Breast epithelium (tissue), 4 donors: Measurements from ENCODE around the gene IL25. TPM values are rescaled to one million over a fixed set of nuclear protein-coding genes. Genes with fewer than 3 reads are reported as not detected.
"Not testable (repeated sequence)": the region's sequence is repeated elsewhere in the genome, so short reads cannot be mapped to it uniquely, and the experiment has no call there.

Source experiments
- DNase-seq, 2 donors: peaks; one replicate each; pipeline ENCODE4 v3.0.0-alpha.2; 2019; ENCODE audit warnings: low spot score in 2 of 2
- H3K27ac ChIP-seq, 2 donors: fragments of 200-600 bp; sonication (generic) in 1 of 2; one replicate each; pipeline ENCODE4 v1.5.1; 2016 to 2019; ENCODE audit warnings: mild to moderate bottlenecking in 1 of 2
- H3K27me3 ChIP-seq, 2 donors: fragments of 200-600 bp; sonication (generic) in 1 of 2; one replicate each; pipeline versions ENCODE4 v1.5.1 to v1.6.0; 2017 to 2019; ENCODE audit warnings: control low read depth in 1 of 2, mild to moderate bottlenecking in 1 of 2
- H3K36me3 ChIP-seq: fragments of 200-600 bp; one replicate; pipeline ENCODE4 v1.5.1; 2019
- H3K4me1 ChIP-seq, 2 donors: fragments of 200-600 bp; sonication (generic); one replicate each; pipeline ENCODE4 v1.5.1; 2016 to 2019; ENCODE audit warnings: control low read depth in 1 of 2
- H3K4me3 ChIP-seq, 3 donors: fragments of 200-600 bp; sonication (generic); 1 replicate in 2 of 3; 2 replicates in 1 of 3; pipeline ENCODE4 v1.5.1; 2016 to 2019; ENCODE audit warnings: mild to moderate bottlenecking in 3 of 3, moderate library complexity in 2 of 3
- H3K9me3 ChIP-seq, 2 donors: fragments of 200-600 bp; sonication (generic) in 1 of 2; one replicate each; pipeline ENCODE4 v1.5.1; 2016 to 2019; ENCODE audit warnings: control low read depth in 1 of 2
- POLR2A ChIP-seq: fragments of 450-650 bp; IDR thresholded peaks from one replicate; pipeline ENCODE4 v1.6.1; 2016; ENCODE audit warnings: antibody characterized with exemption, mild to moderate bottlenecking, moderate library complexity
- POLR2AphosphoS5 ChIP-seq, 3 donors: sonication (generic); formaldehyde crosslinking; IDR thresholded peaks; one replicate each; pipeline ENCODE4 v1.6.1; 2017; ENCODE audit warnings: antibody characterized with exemption in 3 of 3
- intact Hi-C: fragments of 100-400 bp; cut with DNase I; formaldehyde crosslinking; loops from one replicate; pipeline ENCODE4 v1.15.1; 2023; ENCODE audit warnings: low total_unique reads
- total RNA-seq, 3 donors: library from RNA; depleted of rRNA; stranded (reverse); fragments of >200 nt; gene quantifications; one replicate each; pipeline ENCODE4 v1.1.0, GENCODE V29; 2016
- TF ChIP-seq, protein P1 (sequence below), 3 donors: fragments of 450-650 bp; IDR thresholded peaks; one replicate each; pipeline ENCODE4 v1.5.1; 2016 to 2017; ENCODE audit warnings: antibody characterized with exemption in 3 of 3, mild to moderate bottlenecking in 3 of 3, moderate library complexity in 3 of 3

The IL25 gene
- not detected for total RNA-seq

GRCh38 chr14:23372509-23372908 lies at the start of gene IL25:
Gene IL25 (plus strand): TSS chr14:23372809.
- Histone ChIP-seq H3K4me3 (no peak within 1 kb of the TSS), H3K4me1 (peaks cover 0 to 5% of the 10 kb centered on the region in 2 donors), H3K27me3 (no peaks in the 10 kb centered on the region), H3K9me3 (no peaks in the 10 kb centered on the region), H3K27ac (no peak within 1 kb of the TSS), H3K36me3 (no peaks in the 10 kb centered on the region)
- TF ChIP-seq, protein P1, sequence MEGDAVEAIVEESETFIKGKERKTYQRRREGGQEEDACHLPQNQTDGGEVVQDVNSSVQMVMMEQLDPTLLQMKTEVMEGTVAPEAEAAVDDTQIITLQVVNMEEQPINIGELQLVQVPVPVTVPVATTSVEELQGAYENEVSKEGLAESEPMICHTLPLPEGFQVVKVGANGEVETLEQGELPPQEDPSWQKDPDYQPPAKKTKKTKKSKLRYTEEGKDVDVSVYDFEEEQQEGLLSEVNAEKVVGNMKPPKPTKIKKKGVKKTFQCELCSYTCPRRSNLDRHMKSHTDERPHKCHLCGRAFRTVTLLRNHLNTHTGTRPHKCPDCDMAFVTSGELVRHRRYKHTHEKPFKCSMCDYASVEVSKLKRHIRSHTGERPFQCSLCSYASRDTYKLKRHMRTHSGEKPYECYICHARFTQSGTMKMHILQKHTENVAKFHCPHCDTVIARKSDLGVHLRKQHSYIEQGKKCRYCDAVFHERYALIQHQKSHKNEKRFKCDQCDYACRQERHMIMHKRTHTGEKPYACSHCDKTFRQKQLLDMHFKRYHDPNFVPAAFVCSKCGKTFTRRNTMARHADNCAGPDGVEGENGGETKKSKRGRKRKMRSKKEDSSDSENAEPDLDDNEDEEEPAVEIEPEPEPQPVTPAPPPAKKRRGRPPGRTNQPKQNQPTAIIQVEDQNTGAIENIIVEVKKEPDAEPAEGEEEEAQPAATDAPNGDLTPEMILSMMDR (IDR thresholded peaks at IDR 0.05): no peak
- no peak for TF ChIP-seq POLR2A
- TF ChIP-seq POLR2AphosphoS5 (IDR thresholded peaks at IDR 0.05): no peak
- intact Hi-C loops: no loop called here
- no peak for DNase-seq

DNA sequence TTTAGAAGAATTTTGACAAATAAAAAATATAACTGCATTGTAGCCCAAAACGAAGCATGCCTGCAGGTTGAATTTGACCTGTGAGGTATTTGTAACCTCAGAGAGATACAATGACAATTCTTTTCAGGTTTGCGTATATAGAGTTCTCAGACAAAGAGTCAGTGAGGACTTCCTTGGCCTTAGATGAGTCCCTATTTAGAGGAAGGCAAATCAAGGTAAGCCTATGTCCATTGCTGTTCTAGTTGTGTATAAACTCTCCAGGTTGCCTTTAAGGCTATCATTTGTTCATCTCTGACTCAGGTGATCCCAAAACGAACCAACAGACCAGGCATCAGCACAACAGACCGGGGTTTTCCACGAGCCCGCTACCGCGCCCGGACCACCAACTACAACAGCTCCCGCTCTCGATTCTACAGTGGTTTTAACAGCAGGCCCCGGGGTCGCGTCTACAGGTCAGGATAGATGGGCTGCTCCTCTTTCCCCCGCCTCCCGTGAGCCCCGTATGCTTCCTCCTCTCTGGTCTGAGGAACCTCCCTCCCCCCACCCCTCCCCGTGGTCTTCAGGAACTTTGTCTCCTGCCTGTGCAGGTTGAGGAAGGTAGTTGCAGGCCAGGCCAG lies 48.7 kb upstream of the IL25 start:
- Histone ChIP-seq H3K4me3 (no peak overlapping the region), H3K27ac (no peak overlapping the region), H3K36me3 (no peaks in the 10 kb centered on the region), H3K4me1 (peaks cover 0 to 4% of the 10 kb centered on the region in 2 donors), H3K9me3 (no peaks in the 10 kb centered on the region), H3K27me3 (no peaks in the 10 kb centered on the region)
- intact Hi-C loops: loop anchor here (5.0 to 10.0 kb wide), 2 partner anchors 151 to 337 kb away; no protein-coding TSS in a partner anchor
- no peak for TF ChIP-seq POLR2AphosphoS5 (IDR thresholded peaks at IDR 0.05)
- TF ChIP-seq, protein P1 (IDR thresholded peaks at IDR 0.05): no peak
- no peak for TF ChIP-seq POLR2A
- DNase-seq: no peak

DNA sequence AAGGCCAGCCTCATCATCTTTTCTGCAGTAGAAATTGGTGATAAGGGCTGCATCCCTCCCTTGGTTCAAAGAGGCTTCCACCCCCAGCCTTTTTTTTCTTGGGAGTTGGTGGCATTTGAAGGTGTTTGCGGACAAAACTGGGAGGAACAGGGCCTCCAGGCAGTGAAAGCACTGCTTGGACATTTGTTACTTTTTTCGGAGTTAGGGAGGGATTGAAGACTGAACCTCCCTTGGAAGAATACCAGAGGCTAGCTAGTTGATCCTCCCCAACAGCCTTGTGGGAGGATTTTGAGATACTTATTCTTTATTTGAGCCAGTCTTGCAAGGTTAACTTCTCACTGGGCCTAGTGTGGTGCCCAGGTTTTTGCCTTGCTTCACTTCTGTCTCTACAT lies 48.2 kb upstream of the IL25 start:
- no peak for DNase-seq
- Histone ChIP-seq H3K36me3 (no peaks in the 10 kb centered on the region), H3K4me1 (peaks cover 0 to 4% of the 10 kb centered on the region in 2 donors), H3K9me3 (no peaks in the 10 kb centered on the region), H3K27me3 (no peaks in the 10 kb centered on the region), H3K4me3 (no peak overlapping the region), H3K27ac (no peak overlapping the region)
- TF ChIP-seq, protein P1 (IDR thresholded peaks at IDR 0.05): no peak
- TF ChIP-seq POLR2AphosphoS5 (IDR thresholded peaks at IDR 0.05) (no peak), POLR2A (no peak)
- intact Hi-C loops: loop anchor here (5.0 to 10.0 kb wide), 2 partner anchors 150 to 337 kb away; no protein-coding TSS in a partner anchor

DNA sequence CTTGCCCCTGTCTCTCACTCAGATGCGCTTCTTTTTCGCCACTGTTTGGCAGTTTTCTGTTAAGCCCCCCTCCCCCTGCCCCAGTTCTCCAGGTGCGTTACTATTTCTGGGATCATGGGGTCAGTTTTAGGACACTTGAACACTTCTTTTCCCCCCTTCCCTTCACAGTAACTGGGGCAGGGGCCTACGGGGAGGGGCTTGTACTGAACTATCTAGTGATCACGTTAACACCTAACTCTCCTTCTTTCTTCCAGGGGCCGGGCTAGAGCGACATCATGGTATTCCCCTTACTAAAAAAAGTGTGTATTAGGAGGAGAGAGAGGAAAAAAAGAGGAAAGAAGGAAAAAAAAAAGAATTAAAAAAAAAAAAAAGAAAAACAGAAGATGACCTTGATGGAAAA lies 47.6 kb upstream of the IL25 start:
- Histone ChIP-seq H3K4me3 (no peak overlapping the region), H3K36me3 (no peaks in the 10 kb centered on the region), H3K27ac (no peak overlapping the region), H3K27me3 (no peaks in the 10 kb centered on the region), H3K9me3 (no peaks in the 10 kb centered on the region), H3K4me1 (peaks cover 0 to 4% of the 10 kb centered on the region in 2 donors)
- TF ChIP-seq, protein P1 (IDR thresholded peaks at IDR 0.05): no peak
- TF ChIP-seq POLR2A: no peak
- no peak for TF ChIP-seq POLR2AphosphoS5 (IDR thresholded peaks at IDR 0.05)
- DNase-seq: no peak
- intact Hi-C loops: loop anchor here (5.0 to 10.0 kb wide), 3 partner anchors 52 to 338 kb away; partner anchors contain the start of gene CMTM5

DNA sequence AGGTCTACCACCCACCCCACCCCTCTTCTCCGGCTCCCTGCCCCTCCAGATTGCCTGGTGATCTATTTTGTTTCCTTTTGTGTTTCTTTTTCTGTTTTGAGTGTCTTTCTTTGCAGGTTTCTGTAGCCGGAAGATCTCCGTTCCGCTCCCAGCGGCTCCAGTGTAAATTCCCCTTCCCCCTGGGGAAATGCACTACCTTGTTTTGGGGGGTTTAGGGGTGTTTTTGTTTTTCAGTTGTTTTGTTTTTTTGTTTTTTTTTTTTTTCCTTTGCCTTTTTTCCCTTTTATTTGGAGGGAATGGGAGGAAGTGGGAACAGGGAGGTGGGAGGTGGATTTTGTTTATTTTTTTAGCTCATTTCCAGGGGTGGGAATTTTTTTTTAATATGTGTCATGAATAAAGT lies 46.9 kb upstream of the IL25 start:
- H3K4me3 ChIP-seq, DNase-seq, H3K9me3 ChIP-seq, H3K27me3 ChIP-seq, H3K27ac ChIP-seq, H3K4me1 ChIP-seq, H3K36me3 ChIP-seq: not testable (repeated sequence)
- intact Hi-C loops: loop anchor here (5.0 to 10.0 kb wide), 2 partner anchors 52 to 149 kb away; partner anchors contain the start of gene CMTM5
